ENCODE data around the gene RAD51B.

DNA sequence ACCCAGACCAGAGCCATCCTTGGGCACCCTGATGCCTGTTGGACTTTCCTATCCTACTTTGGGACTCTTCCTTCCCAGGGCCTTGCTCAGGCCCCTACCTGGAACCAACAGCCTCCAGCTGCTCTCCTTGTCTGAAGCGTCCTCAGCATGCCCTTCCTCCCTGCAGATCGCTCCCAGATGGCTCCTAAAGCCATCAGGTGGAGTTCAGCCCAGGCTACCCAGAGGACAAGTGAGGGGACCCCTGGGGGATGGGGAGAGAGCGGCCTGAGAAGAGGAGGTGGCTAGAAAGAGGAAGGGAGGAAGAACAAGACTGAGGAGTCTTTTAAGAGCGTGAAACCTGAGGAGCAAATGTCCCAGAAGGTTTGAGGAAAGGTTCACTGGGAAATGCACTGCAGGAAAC, 736.7 kb downstream of the RAD51B start:
- TF ChIP-seq, protein P1, sequence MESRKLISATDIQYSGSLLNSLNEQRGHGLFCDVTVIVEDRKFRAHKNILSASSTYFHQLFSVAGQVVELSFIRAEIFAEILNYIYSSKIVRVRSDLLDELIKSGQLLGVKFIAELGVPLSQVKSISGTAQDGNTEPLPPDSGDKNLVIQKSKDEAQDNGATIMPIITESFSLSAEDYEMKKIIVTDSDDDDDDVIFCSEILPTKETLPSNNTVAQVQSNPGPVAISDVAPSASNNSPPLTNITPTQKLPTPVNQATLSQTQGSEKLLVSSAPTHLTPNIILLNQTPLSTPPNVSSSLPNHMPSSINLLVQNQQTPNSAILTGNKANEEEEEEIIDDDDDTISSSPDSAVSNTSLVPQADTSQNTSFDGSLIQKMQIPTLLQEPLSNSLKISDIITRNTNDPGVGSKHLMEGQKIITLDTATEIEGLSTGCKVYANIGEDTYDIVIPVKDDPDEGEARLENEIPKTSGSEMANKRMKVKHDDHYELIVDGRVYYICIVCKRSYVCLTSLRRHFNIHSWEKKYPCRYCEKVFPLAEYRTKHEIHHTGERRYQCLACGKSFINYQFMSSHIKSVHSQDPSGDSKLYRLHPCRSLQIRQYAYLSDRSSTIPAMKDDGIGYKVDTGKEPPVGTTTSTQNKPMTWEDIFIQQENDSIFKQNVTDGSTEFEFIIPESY (CRISPR knock-in tag; IDR thresholded peaks at IDR 0.05) = no peak
- no peak for TF ChIP-seq PHF8 (IDR thresholded peaks at IDR 0.05; ENCODE audit: borderline replicate concordance, low read length)

Data from K562 (cell line).